IMR-90 (cell line): ENCODE results near the gene SSC4D. TPM values are rescaled to one million over a fixed set of nuclear protein-coding genes. Genes with fewer than 3 reads are reported as not detected.
"Not testable (repeated sequence)": the region's sequence is repeated elsewhere in the genome, so short reads cannot be mapped to it uniquely, and the experiment has no call there.

Source experiments
- ATAC-seq: fragments of 200-7000 bp; cut with Tn5 transposase; 2 replicates; pipeline ENCODE4 v1.9.1; 2020; ENCODE audit warnings: low read depth, mild to moderate bottlenecking, moderate library complexity
- BruUV-seq: library from RNA; stranded (reverse); fragments of 400-500 nt; replicated peaks from 2 replicates; lab custom pipeline; 2021; lab: Mats Ljungman, UMichigan
- CTCF ChIA-PET: fragments of 300-600 bp; formaldehyde crosslinking; extraction: SDS; loops from one replicate; lab custom pipeline; 2021; ENCODE audit warnings: antibody characterized with exemption; lab: Yijun Ruan, JAX
- POLR2A ChIA-PET: fragments of 300-600 bp; sonication (Branson Sonifier 250); formaldehyde crosslinking; loops from one replicate; lab custom pipeline; 2022; ENCODE audit warnings: antibody characterized with exemption; ENCODE audit not compliant: unreplicated experiment; lab: Charles Lee
- DNase-seq: peaks from one replicate; pipeline ENCODE4 v3.0.0; 2013
- H2AFZ ChIP-seq: replicated peaks from 2 replicates; pipeline ENCODE3; 2013; ENCODE audit warnings: low read length, mild to moderate bottlenecking; ENCODE audit not compliant: poor library complexity
- H2AK5ac ChIP-seq: 2 replicates; pipeline ENCODE4 v1.6.1; 2013; ENCODE audit warnings: low read depth, low read length, inconsistent platforms
- H2AK9ac ChIP-seq: replicated peaks from 2 replicates; pipeline ENCODE3; 2013; ENCODE audit warnings: mild to moderate bottlenecking, low read depth, low read length, moderate library complexity; ENCODE audit not compliant: poor library complexity
- H2BK120ac ChIP-seq: 2 replicates; pipeline ENCODE4 v1.6.1; 2013; ENCODE audit warnings: low read depth, low read length, inconsistent platforms
- H2BK15ac ChIP-seq: 3 replicates; pipeline ENCODE4 v1.6.1; 2013; ENCODE audit warnings: low read depth, low read length, inconsistent platforms
- H2BK20ac ChIP-seq: 2 replicates; pipeline ENCODE4 v1.6.1; 2013; ENCODE audit warnings: low read depth, mild to moderate bottlenecking, inconsistent platforms, low read length, moderate library complexity
- H2BK5ac ChIP-seq: 2 replicates; pipeline ENCODE4 v1.6.1; 2013; ENCODE audit warnings: mild to moderate bottlenecking, low read depth, low read length, inconsistent platforms; ENCODE audit not compliant: poor library complexity, severe bottlenecking
- H3K14ac ChIP-seq: replicated peaks from 2 replicates; pipeline ENCODE4 v1.6.1; 2013; ENCODE audit warnings: low read depth, low read length, inconsistent platforms
- H3K18ac ChIP-seq: 2 replicates; pipeline ENCODE4 v1.6.1; 2013; ENCODE audit warnings: low read depth, low read length, control low read depth
- H3K23ac ChIP-seq: 2 replicates; pipeline ENCODE4 v1.6.1; 2013; ENCODE audit warnings: low read depth, low read length, inconsistent platforms
- H3K27ac ChIP-seq: 2 replicates; pipeline ENCODE4 v1.5.1; 2013; ENCODE audit warnings: mild to moderate bottlenecking, control low read depth, low read length; ENCODE audit not compliant: insufficient read depth
- H3K27me3 ChIP-seq: 2 replicates; pipeline ENCODE4 v1.6.1; 2013; ENCODE audit warnings: low read length; ENCODE audit not compliant: control insufficient read depth, insufficient read depth
- H3K36me3 ChIP-seq: 2 replicates; pipeline ENCODE4 v1.6.1; 2013; ENCODE audit warnings: low read length, mixed read lengths; ENCODE audit not compliant: control insufficient read depth, insufficient read depth
- H3K4ac ChIP-seq: 2 replicates; pipeline ENCODE4 v1.6.1; 2013; ENCODE audit warnings: low read depth, low read length, inconsistent platforms
- H3K4me1 ChIP-seq: 2 replicates; pipeline ENCODE4 v1.6.1; 2013; ENCODE audit warnings: low read length, mixed read lengths; ENCODE audit not compliant: control insufficient read depth, insufficient read depth
- H3K4me2 ChIP-seq: 2 replicates; pipeline ENCODE4 v1.6.1; 2013; ENCODE audit warnings: low read depth, mild to moderate bottlenecking, control low read depth, low read length, moderate library complexity
- H3K4me3 ChIP-seq: 2 replicates; pipeline ENCODE4 v1.5.1; 2013; ENCODE audit warnings: low read depth, mild to moderate bottlenecking, control low read depth, low read length, moderate library complexity; ENCODE audit not compliant: insufficient read depth
- H3K56ac ChIP-seq: 2 replicates; pipeline ENCODE4 v1.6.1; 2013; ENCODE audit warnings: low read length, inconsistent platforms; ENCODE audit not compliant: insufficient read depth; ENCODE audit errors: extremely low read depth
- H3K79me1 ChIP-seq, 2 experiments: 2 replicates each; pipeline ENCODE4 v1.6.1; 2013; ENCODE audit warnings: low read length in 2 of 2, inconsistent platforms in 1 of 2, low read depth in 1 of 2
- H3K9ac ChIP-seq: 2 replicates; pipeline ENCODE4 v1.6.1; 2013; ENCODE audit warnings: low read depth, low read length, control low read depth
- H3K9me1 ChIP-seq: 2 replicates; pipeline ENCODE4 v1.6.1; 2013; ENCODE audit warnings: low read length, inconsistent platforms; ENCODE audit not compliant: insufficient read depth
- H3K9me3 ChIP-seq: 2 replicates; pipeline ENCODE4 v1.6.1; 2013; ENCODE audit warnings: low read length; ENCODE audit not compliant: control insufficient read depth, insufficient read depth
- H4K20me1 ChIP-seq: 2 replicates; pipeline ENCODE4 v1.6.1; 2013; ENCODE audit warnings: low read length, inconsistent platforms; ENCODE audit not compliant: insufficient read depth
- H4K5ac ChIP-seq: 2 replicates; pipeline ENCODE4 v1.6.1; 2013; ENCODE audit warnings: mild to moderate bottlenecking, low read depth, low read length, control low read depth
- H4K8ac ChIP-seq, 2 experiments: 2 replicates each; pipeline ENCODE4 v1.6.1; 2013; ENCODE audit warnings: low read depth in 2 of 2, low read length in 2 of 2, control low read depth in 1 of 2, inconsistent platforms in 1 of 2
- H4K91ac ChIP-seq: 2 replicates; pipeline ENCODE4 v1.6.1; 2013; ENCODE audit warnings: low read depth, low read length, inconsistent platforms; ENCODE audit not compliant: insufficient read depth
- WGBS, 2 experiments: methylation state at CpG; one replicate each; pipeline versions ENCODE4 v1.1.5 to v1.1.7; 2013; ENCODE audit warnings: missing lambda C conversion rate in 2 of 2; ENCODE audit not compliant: insufficient read length in 1 of 2; ENCODE audit errors: extremely low coverage in 2 of 2; 5-methylcytosine and 5-hydroxymethylcytosine counted together
- dilution Hi-C: fragments of 300-500 bp; cut with HindIII; formaldehyde crosslinking; loops from one replicate; pipeline ENCODE4 v1.14.3; 2018; ENCODE audit warnings: low sequenced_read_pairs; ENCODE audit not compliant: unreplicated experiment
- in situ Hi-C: fragments of 300-500 bp; cut with MboI; formaldehyde crosslinking; loops from 3 replicates; pipeline ENCODE4 v1.14.3; 2019; ENCODE audit warnings: low sequenced_read_pairs, inconsistent platforms, mixed read lengths
- intact Hi-C: fragments of 100-400 bp; cut with micrococcal nuclease; formaldehyde crosslinking; loops from 2 replicates; pipeline ENCODE4 v1.10.0; 2022
- polyA plus RNA-seq, 3 experiments: library from polyadenylated mRNA; depleted of rRNA; stranded (reverse); fragments of >200 nt; gene quantifications; 2 replicates each; pipeline ENCODE4 v1.2.3, GENCODE V29; 2012; ENCODE audit warnings: low replicate concordance in 1 of 3
- total RNA-seq: library from RNA; depleted of rRNA; stranded (reverse); fragments of >200 nt; gene quantifications from 2 replicates; pipeline ENCODE4 v1.2.3, GENCODE V29; 2012

The SSC4D gene
- total and polyA plus RNA-seq, 2 of the 4 experiments (the other 2 are of a cell fraction) = 0.36 to 0.70 TPM

DNA sequence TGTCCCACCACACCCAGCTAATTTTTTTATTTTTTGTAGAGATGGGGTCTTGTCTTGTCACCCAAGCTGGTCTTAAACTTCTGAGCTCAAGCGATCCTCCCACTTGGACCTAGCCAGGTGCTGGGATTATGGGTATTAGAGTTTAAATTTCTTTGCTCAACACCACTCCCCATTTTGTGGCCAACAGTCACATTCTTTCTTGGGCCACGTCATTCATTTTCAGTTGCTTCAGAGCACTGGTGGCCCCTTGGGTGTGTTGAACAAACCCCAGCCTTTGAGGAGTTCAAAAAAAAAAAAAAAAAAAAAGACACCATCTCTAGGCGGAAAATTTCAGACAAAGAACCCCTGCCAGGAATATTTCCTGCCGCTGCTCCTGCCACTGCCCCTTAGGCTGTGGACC lies 47.5 kb upstream of the SSC4D start:
- H3K4me3 ChIP-seq, H3K4me2 ChIP-seq, H2AK5ac ChIP-seq, H4K8ac ChIP-seq, H3K27ac ChIP-seq, H3K4ac ChIP-seq, H3K36me3 ChIP-seq, H2BK120ac ChIP-seq, H2AK9ac ChIP-seq, DNase-seq, dilution Hi-C loops, H2BK5ac ChIP-seq, H2BK20ac ChIP-seq, CTCF ChIA-PET, H2BK15ac ChIP-seq, H3K9me3 ChIP-seq, H3K9ac ChIP-seq, H2AFZ ChIP-seq, H3K9me1 ChIP-seq, POLR2A ChIA-PET, H4K20me1 ChIP-seq, BruUV-seq, H3K27me3 ChIP-seq, H3K56ac ChIP-seq, H3K23ac ChIP-seq, H3K14ac ChIP-seq, H3K79me1 ChIP-seq, intact Hi-C loops, in situ Hi-C loops, H3K18ac ChIP-seq, H3K4me1 ChIP-seq, H4K5ac ChIP-seq, H4K91ac ChIP-seq: not testable (repeated sequence)
- 0 out of 2 replicates have a peak, but pooled peaks have one; percentile 15 for ATAC-seq
- no CpG with 5 or more reads among the region's 4 CpGs for WGBS, 2 experiments

DNA sequence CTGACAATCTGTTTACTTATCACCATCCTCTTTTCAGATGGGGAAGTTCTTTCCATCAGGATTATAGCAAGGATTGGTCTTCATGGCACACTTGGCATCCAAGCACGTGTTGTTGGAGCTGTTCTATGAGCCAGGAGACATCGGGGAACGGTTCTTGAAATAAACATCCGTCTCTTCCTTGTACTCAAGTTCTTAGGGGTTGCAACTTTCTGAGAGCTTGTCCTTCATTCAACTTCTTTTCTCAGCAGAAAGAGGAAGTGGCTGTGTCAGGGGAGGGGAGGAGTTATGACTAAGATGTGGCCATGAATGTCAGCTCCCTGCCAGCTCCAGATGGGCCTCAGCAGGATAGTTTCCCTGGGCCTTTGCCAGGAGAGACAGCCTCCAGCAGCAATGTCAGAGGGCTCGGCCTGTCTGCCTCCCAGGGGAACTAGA lies 36.1 kb upstream of the SSC4D start:
- no CpG with 5 or more reads among the region's 5 CpGs for WGBS, 2 experiments
- peak overlapping the region; percentile 70; the same call in 1 of the 2 replicates for H3K9ac ChIP-seq
- H3K56ac ChIP-seq = peak overlapping the region; percentile 90

More for the DNA sequence above, 36.1 kb upstream of the SSC4D start:
- peak overlapping the region; percentile 99 for H3K14ac ChIP-seq
- peak overlapping the region; percentile 69; the same call in 2 of the 3 replicates for H2BK15ac ChIP-seq
- dilution Hi-C loops, CTCF ChIA-PET, BruUV-seq, H3K4me3 ChIP-seq, POLR2A ChIA-PET, intact Hi-C loops, H3K4me1 ChIP-seq, in situ Hi-C loops, H3K27me3 ChIP-seq, H2AK9ac ChIP-seq, H3K79me1 ChIP-seq, H3K36me3 ChIP-seq, H4K20me1 ChIP-seq, H2AFZ ChIP-seq, H3K9me1 ChIP-seq, H3K9me3 ChIP-seq: not testable (repeated sequence)
- H4K8ac ChIP-seq = peak overlapping the region; percentile 85 to 99
- peak overlapping the region; percentile 96 for H2BK20ac ChIP-seq
- peak overlapping the region; percentile 93; the same call in 1 of the 2 replicates for H3K23ac ChIP-seq
- DNase-seq = peak; percentile 73
- peak overlapping the region; percentile 49 for H3K4me2 ChIP-seq
- peak overlapping the region; percentile 58; the same call in 1 of the 2 replicates for H4K5ac ChIP-seq
- H4K91ac ChIP-seq = peak overlapping the region; percentile 95
- ATAC-seq = peak; percentile 89
- H3K4ac ChIP-seq = peak overlapping the region; percentile 91
- peak overlapping the region; percentile 85 for H2AK5ac ChIP-seq
- peak overlapping the region; percentile 93 for H2BK5ac ChIP-seq
- peak overlapping the region; percentile 91 for H3K27ac ChIP-seq
- H2BK120ac ChIP-seq = peak overlapping the region; percentile 97
- H3K18ac ChIP-seq = peak overlapping the region; percentile 73; the same call in 1 of the 2 replicates
